HG02970 (cell line): ENCODE data around the gene ZNF638.
"Not testable (repeated sequence)": the region's sequence is repeated elsewhere in the genome, so short reads cannot be mapped to it uniquely, and the experiment has no call there.

Experiments used
- ATAC-seq: cut with Tn5 transposase; IDR thresholded peaks from one replicate; pipeline ENCODE4 v1.9.1; 2021; ENCODE audit warnings: mild to moderate bottlenecking, moderate library complexity, moderate number of reproducible peaks; ENCODE audit not compliant: unreplicated experiment, low FRiP score

Gene ZNF638

GRCh38 chr2:71331581-71332434 is at the start of gene ZNF638:
Gene ZNF638, plus strand, starts transcription at chr2:71331782. Its CDS starts 17,173 bp downstream, at chr2:71348955.
- ATAC-seq: peak; percentile 92

- ATAC-seq: no peak
Observed at GRCh38 chr2:71281950-71282349, 49.6 kb upstream of the ZNF638 start.

GRCh38 chr2:71282493-71282892 is 49.1 kb upstream of the ZNF638 start:
- ATAC-seq: no peak

- ATAC-seq: no peak
Observed at GRCh38 chr2:71283131-71283530, 48.5 kb upstream of the ZNF638 start.

- ATAC-seq: no peak
Observed at GRCh38 chr2:71285706-71286105, 45.9 kb upstream of the ZNF638 start.

GRCh38 chr2:71291398-71291797 is 40.2 kb upstream of the ZNF638 start:
- no peak for ATAC-seq

- ATAC-seq: no peak
Observed at GRCh38 chr2:71292159-71292558, 39.4 kb upstream of the ZNF638 start.

- no peak for ATAC-seq
Observed at GRCh38 chr2:71298914-71299313, 32.7 kb upstream of the ZNF638 start.

- no peak for ATAC-seq
Observed at GRCh38 chr2:71299507-71299906, 32.1 kb upstream of the ZNF638 start.

- ATAC-seq: no peak
Observed at GRCh38 chr2:71303849-71304248, 27.7 kb upstream of the ZNF638 start.

GRCh38 chr2:71306762-71307161 is 24.8 kb upstream of the ZNF638 start:
- ATAC-seq: no peak

GRCh38 chr2:71313016-71313766 is 18.4 kb upstream of the ZNF638 start:
- no peak for ATAC-seq

- ATAC-seq: no peak
Observed at GRCh38 chr2:71317060-71317459, 14.5 kb upstream of the ZNF638 start.

GRCh38 chr2:71317900-71318299 is 13.7 kb upstream of the ZNF638 start:
- not testable (repeated sequence) for ATAC-seq

GRCh38 chr2:71323386-71323785 is 8.2 kb upstream of the ZNF638 start:
- no peak for ATAC-seq

GRCh38 chr2:71326968-71327367 is 4.6 kb upstream of the ZNF638 start:
- no peak for ATAC-seq

GRCh38 chr2:71327916-71328315 is 3.7 kb upstream of the ZNF638 start:
- no peak for ATAC-seq

- no peak for ATAC-seq
Observed at GRCh38 chr2:71330155-71330554, 1.4 kb upstream of the ZNF638 start.

- no peak for ATAC-seq
Observed at GRCh38 chr2:71330585-71331330, 824 bp upstream of the ZNF638 start.

GRCh38 chr2:71331331-71331580 is 326 bp upstream of the ZNF638 start:
- not testable (repeated sequence) for ATAC-seq

- no peak for ATAC-seq
Observed at GRCh38 chr2:71332435-71332796, 834 bp downstream of the ZNF638 start.
